GM18907 (cell line): ENCODE results near the gene COP1.
A peak's percentile ranks its signal among the peaks of the same experiment; 100 is the strongest.
"Not testable (repeated sequence)": the region's sequence is repeated elsewhere in the genome, so short reads cannot be mapped to it uniquely, and the experiment has no call there.

ENCODE experiments used
- ATAC-seq: cut with Tn5 transposase; IDR thresholded peaks from one replicate; pipeline ENCODE4 v1.9.1; 2021; ENCODE audit warnings: mild to moderate bottlenecking, moderate library complexity; ENCODE audit not compliant: unreplicated experiment

Gene COP1

DNA sequence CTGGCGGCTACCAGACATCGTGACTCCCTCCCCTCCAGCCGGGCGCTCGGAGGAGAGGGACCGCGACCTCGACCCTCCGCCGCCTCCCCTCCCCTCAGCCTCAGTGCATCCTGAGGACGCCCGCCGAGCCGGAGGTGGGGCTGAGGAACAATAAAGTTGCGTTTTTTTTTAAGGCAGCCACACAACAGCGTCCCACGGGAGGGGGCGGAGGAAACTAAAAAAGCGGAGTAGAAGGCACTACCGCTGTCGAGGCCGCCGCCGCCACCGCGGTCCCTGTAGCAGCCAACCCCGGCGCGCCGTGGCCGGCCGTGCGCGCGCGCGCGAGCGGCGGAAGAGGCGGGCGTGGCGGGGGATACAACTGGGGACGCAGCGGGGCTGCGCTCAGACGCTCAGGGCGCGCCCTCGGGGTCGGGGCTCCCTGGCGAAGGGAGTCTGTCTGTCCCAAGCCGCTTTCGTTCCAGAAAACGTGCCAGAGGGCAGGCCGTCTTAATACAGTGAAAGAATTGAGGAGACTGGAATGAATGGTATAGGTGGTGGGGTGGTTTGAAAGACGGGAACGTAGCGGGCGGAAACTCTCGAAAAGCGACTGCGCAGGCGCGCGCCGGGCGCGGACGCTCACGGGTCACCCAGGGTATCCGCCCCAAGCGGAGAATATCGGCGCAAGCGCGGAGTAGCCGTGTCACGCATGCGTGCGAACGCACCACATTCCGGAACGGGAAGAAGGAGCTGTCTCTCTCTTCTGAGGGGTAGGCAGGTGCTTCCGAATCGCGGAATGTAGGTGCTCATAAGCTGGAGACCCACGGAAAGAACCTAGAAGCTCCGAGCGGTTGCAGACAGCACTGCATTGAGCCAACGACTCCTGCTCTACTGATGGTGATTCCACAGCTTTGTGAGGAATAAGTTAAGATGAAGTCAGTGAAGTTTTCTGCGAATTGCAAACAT, at the start of gene COP1:
TSS of gene COP1 (minus strand) at position 326 of the 942 bp plus-strand sequence. CDS start at position 18, 308 bp downstream.
- ATAC-seq, result peak; percentile 80

- no peak for ATAC-seq
Observed at GRCh38 chr1:176252191-176252590, 45.1 kb upstream of the COP1 start.

DNA sequence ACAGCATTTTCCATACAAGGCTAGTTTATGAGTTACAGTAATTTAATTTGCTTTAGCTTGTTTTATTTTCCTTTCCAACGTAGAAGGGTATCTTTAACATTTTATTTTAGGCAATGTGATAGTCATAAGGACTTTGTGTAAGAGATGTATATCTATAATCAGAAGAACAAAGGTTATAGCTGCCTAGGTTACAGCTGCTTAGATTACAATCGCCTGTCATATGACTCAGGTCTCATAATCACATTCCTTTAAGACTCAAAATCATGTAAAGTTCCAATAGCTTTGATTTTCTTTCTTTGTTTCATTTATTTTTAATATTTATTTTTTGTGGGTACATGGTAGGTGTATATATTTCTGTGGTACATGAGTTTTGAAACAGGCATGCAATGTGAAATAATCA, 37.8 kb upstream of the COP1 start:
- ATAC-seq, result no peak

- no peak for ATAC-seq
Observed at GRCh38 chr1:176243746-176244145, 36.7 kb upstream of the COP1 start.

DNA sequence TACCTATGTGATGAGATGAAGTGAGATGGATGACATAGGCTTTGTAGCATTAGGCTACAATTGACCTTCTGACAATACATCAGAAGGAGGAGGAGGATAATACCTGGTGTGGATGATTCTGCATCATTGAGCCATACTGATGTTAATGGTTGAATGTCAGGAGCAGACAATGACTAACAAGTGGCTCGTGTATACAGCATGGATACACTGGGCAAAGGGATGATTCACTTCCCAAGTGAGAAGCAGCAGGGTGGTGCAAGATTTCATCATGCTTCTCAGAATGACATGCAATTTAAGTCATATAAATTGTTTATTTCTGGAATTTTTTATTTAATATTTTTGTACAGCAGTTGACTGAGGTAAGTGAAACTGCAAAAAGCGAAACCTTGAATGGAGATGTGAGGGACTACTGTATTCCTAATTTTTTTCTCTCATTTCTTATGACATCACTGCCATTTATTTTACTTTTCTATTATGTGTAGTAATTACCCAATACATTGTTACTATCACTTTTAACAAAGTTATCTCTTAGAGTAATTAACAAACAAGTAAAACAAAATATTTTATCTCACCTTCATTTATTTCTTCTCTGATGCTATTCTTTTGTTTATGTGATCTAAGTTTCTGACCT, 34.4 kb upstream of the COP1 start:
- ATAC-seq, result no peak

- not testable (repeated sequence) for ATAC-seq
Observed at GRCh38 chr1:176233657-176234056, 26.6 kb upstream of the COP1 start.

GRCh38 chr1:176227579-176227978, 20.5 kb upstream of the COP1 start:
- ATAC-seq, result no peak

DNA sequence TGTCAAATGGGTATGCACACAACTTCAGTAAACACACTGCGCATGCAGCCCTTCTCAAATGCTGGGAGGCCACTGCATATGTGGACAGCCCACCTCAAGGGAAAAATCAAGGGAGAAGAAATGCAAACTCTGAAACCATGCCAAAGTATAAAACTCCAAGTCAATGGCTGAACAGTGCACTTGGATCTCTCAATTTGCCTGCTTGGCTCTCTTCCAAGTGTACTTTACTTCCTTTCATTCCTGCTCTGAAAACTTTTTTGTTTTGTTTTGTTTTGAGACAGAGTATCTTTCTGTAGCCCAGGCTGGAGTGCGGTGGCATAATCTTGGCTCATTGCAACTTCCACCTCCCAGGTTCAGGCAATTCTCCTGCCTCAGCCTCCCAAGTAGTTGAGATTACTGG, 18.8 kb upstream of the COP1 start:
- ATAC-seq, result no peak

DNA sequence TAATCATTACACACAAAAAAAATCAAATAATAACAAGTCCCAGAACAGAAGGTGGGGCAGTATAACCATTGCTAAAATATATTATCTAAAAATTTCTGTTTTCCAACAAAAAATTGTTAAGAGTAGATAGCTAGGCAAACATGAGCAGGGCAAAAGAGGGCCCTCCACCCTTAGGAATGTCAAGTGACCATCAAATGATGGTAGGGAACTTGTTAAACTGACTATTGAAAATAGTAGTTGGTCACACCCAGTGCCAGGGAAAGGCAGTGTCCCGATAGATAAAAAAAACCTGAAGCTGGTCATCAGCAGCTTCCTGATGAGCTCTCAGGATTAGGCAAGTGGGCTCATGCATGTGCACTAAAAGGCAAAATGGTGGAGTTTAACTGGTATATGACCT, 18.4 kb upstream of the COP1 start:
- no peak for ATAC-seq

DNA sequence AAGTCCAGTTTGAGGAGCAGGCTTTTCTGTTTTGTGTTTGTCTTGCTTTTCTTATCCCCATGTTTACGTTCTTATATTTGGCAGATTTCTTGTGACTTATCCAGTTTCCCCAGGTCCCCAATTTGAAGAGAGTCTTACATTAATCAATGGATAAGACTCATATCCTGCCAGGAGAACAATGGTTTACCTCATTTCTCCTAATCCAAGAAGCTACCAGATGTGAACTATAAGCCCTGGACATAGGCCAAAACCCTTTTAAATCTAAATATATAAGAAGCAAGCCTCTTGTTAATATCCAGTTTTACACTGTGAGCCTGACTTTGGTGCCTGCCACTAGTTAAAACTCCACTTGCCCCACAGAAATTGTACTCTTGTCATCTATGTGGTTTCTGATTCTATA, 15.1 kb upstream of the COP1 start:
- no peak for ATAC-seq

DNA sequence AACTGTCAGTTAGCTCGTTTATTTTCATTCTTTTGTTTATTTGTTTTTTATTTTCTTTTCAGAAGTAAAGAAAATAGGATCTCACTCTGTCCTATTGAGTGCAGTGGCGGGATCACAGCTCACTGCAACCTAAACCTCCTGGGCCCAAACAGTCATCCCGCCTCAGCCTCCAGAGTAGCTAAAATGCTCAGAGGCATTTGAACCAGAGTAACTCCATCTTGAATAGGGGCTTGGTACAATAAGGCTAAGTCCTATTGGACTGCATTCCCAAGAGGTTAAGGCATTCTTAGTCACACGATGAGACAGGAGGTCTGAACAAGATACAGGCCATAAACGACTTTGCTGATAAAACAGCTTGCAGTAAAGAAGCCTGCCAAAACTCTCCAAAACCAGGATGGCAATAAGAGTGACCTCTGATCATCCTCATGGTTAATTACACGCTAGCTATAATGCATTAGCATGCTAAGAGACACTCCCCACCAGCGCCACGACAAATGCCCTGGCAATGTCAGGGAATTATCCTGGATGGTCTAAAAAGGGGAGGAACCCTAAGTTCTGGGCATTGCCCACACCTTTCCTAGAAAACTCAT, 13.1 kb upstream of the COP1 start:
- ATAC-seq, result no peak

DNA sequence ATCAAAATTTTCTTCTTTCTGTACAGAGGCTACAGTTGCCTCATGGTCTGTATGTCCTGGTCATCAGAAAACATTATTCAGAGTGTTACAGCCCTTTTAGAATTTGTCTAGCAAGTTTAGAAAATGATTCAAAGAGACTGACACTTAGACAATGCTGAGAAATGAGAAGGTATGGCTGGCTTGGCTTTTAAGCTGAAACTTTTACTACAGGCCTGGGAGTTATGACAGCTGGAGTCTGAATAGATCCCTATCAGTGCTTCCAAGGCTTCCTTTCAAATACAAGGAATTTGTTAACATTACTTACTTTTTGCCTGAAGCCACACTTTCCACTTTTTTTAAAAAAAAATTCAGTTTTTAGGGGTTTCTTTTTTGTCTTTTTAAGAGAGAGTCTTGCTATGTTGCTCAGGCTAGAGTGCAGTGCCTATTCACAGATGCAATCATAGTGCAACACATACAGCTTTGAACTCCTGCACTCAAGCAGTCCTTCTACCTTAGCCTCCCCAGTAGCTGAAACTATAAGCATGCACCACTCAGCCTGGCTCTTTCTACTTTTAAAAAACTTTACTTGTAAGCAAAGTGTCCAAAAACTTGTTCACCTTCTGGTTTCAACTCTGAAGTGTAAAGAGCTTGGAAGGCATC, 10.5 kb upstream of the COP1 start:
- no peak for ATAC-seq

- ATAC-seq, result no peak
Observed at GRCh38 chr1:176216031-176216430, 8.9 kb upstream of the COP1 start.

- peak; percentile 17 for ATAC-seq
Observed at GRCh38 chr1:176211396-176212165, 4.5 kb upstream of the COP1 start.

DNA sequence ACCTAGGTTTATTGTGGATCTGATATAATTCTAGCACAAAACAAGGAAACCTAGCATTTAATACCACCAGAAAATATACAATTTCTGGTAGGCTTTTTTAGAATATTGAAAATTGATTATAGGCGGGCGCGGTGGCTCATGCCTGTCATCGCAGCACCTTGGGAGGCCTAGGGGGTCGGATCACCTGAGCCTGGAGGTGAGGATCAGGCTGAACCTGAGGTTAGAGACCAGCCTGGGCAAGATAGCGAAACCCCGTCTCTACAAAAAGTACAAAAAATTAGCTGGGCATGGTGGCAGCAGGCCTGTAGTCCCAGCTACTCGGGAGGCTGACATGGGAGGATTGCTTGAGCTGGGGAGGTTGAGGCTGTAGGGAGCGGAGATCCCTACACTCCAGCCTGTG, 948 bp upstream of the COP1 start:
- no peak for ATAC-seq

- peak; percentile 28 for ATAC-seq
Observed at GRCh38 chr1:176206006-176206960, 803 bp downstream of the COP1 start.

DNA sequence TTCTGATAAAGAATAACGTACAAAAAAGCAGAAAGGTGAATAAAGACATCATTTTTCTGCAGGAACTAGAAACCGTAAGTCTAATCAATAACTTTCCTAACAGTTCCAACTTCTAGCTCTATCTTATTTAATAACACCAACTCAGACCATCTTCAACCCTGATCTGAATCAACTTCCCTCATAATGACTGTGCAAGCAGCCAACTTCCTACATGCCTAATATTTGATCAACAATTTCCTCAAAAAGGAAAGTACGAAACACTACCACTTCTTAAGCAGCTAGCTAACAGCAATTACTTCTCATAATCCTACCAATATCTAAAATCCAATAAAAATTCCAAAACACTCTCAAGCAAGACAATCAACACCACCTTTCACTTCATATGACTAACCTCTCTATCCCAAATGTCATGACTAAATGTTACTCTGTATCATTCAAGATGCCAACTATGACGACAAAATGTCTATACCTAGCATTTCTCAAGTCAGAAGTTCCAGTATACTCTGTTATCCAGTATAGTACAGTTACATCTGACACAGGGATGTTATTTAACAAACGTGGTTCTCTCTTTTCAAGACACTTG, 1.7 kb downstream of the COP1 start:
- no peak for ATAC-seq

GRCh38 chr1:176204655-176205054, 2.4 kb downstream of the COP1 start:
- ATAC-seq, result not testable (repeated sequence)

DNA sequence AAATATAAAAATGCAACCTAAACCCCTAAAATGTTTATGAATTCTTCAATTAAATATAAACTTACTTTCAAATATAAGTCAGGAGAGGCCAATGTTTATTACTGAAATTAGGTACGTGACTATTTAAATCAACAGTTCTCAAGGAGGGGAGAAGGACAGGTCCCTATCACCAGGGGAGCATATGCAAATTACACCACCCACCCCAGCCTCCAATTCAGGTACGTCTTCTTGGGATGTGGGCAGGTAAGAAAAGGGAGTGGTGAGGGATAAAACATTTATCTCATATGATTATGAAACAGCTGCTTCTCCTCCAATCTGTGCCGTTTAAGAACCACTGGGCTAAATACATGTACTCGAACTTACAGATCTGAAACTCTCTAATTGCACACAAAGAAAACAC, 3.4 kb downstream of the COP1 start:
- no peak for ATAC-seq
